ENCODE data around the gene KLHDC1. TPM values are rescaled to one million over a fixed set of nuclear protein-coding genes. Genes with fewer than 3 reads are reported as not detected.
"Not testable (repeated sequence)": the region's sequence is repeated elsewhere in the genome, so short reads cannot be mapped to it uniquely, and the experiment has no call there.

KLHDC1 gene
- total RNA-seq, 1 donor from 2014 or later: 10.0 TPM

- intact Hi-C loops (cut with micrococcal nuclease): no loop called here
- Histone ChIP-seq H3K4me3 (no peak overlapping the region), H3K27ac (replicated peaks) (no peak overlapping the region), H3K4me1 (no peaks in the 10 kb centered on the region), H3K36me3 (peaks cover 66% of the 10 kb centered on the region), H3K9me3 (replicated peaks) (no peaks in the 10 kb centered on the region), H3K27me3 (ENCODE audit: low read depth) (no peaks in the 10 kb centered on the region)
- DNase-seq: no peak
- no peak for TF ChIP-seq CTCF (IDR thresholded peaks at IDR 0.05; ENCODE audit: borderline replicate concordance)
Observed at GRCh38 chr14:49733836-49734235, 40.9 kb downstream of the KLHDC1 start.

- H3K9me3 ChIP-seq (replicated peaks); H3K4me3 ChIP-seq; DNase-seq; H3K4me1 ChIP-seq; H3K27ac ChIP-seq (replicated peaks); H3K27me3 ChIP-seq (ENCODE audit: low read depth); intact Hi-C loops (cut with micrococcal nuclease): not testable (repeated sequence)
- H3K36me3 ChIP-seq: peaks cover 66% of the 10 kb centered on the region
Observed at GRCh38 chr14:49735669-49736068, 42.7 kb downstream of the KLHDC1 start.

- no peaks in the 10 kb centered on the region for H3K9me3 ChIP-seq (replicated peaks)
- DNase-seq: no peak
- H3K4me1 ChIP-seq: no peaks in the 10 kb centered on the region
- H3K36me3 ChIP-seq: peaks cover 81% of the 10 kb centered on the region
- no peaks in the 10 kb centered on the region for H3K27me3 ChIP-seq (ENCODE audit: low read depth)
- no peak overlapping the region for H3K4me3 ChIP-seq
- no peak for TF ChIP-seq CTCF (IDR thresholded peaks at IDR 0.05; ENCODE audit: borderline replicate concordance)
- H3K27ac ChIP-seq (replicated peaks): no peak overlapping the region
- intact Hi-C loops (cut with micrococcal nuclease): no loop called here
Observed at GRCh38 chr14:49745191-49745590, 52.3 kb downstream of the KLHDC1 start.

GRCh38 chr14:49746476-49746875 lies 53.6 kb downstream of the KLHDC1 start:
- H3K4me1 ChIP-seq; DNase-seq; intact Hi-C loops (cut with micrococcal nuclease); H3K27ac ChIP-seq (replicated peaks); H3K27me3 ChIP-seq (ENCODE audit: low read depth); H3K9me3 ChIP-seq (replicated peaks); H3K4me3 ChIP-seq: not testable (repeated sequence)
- H3K36me3 ChIP-seq: peaks cover 74% of the 10 kb centered on the region

- intact Hi-C loops (cut with micrococcal nuclease): no loop called here
- Histone ChIP-seq H3K9me3 (replicated peaks) (no peaks in the 10 kb centered on the region), H3K27ac (replicated peaks) (no peak overlapping the region), H3K4me3 (no peak overlapping the region), H3K36me3 (peaks cover 15% of the 10 kb centered on the region), H3K27me3 (ENCODE audit: low read depth) (no peaks in the 10 kb centered on the region), H3K4me1 (no peaks in the 10 kb centered on the region)
- TF ChIP-seq CTCF (IDR thresholded peaks at IDR 0.05; ENCODE audit: borderline replicate concordance): no peak
- no peak for DNase-seq
Observed at GRCh38 chr14:49754570-49755097, 61.7 kb downstream of the KLHDC1 start.

- intact Hi-C loops (cut with micrococcal nuclease): no loop called here
- no peak overlapping the region for H3K4me3 ChIP-seq
- no peak for DNase-seq
- TF ChIP-seq CTCF (IDR thresholded peaks at IDR 0.05; ENCODE audit: borderline replicate concordance): no peak
- no peak overlapping the region for H3K27ac ChIP-seq (replicated peaks)
- H3K9me3 ChIP-seq (replicated peaks): no peaks in the 10 kb centered on the region
- H3K4me1 ChIP-seq: no peaks in the 10 kb centered on the region
- H3K27me3 ChIP-seq (ENCODE audit: low read depth): no peaks in the 10 kb centered on the region
- H3K36me3 ChIP-seq: peaks cover 8% of the 10 kb centered on the region
Observed at GRCh38 chr14:49755378-49755777, 62.5 kb downstream of the KLHDC1 start.

All from left ventricle myocardium inferior (tissue), 1 donor.